WTC11 (cell line): ENCODE measurements around the gene PTPMT1.

ENCODE experiments used
- NR3C1 ChIP-seq: sonication (generic); formaldehyde crosslinking; conservative IDR thresholded peaks from 2 replicates; pipeline ENCODE4 v1.8.1; 2023; ENCODE audit warnings: low read depth, mild to moderate bottlenecking, missing genetic modification reagents
- ZNF121 ChIP-seq: sonication (generic); formaldehyde crosslinking; IDR thresholded peaks from 2 replicates; pipeline ENCODE4 v1.8.0; 2023; ENCODE audit warnings: missing genetic modification reagents
- ZNF138 ChIP-seq: sonication (generic); formaldehyde crosslinking; conservative IDR thresholded peaks from 2 replicates; pipeline ENCODE4 v1.8.1; 2022; ENCODE audit warnings: mild to moderate bottlenecking, moderate library complexity, missing genetic modification reagents
- TF ChIP-seq, protein P1 (sequence below): sonication (generic); formaldehyde crosslinking; IDR thresholded peaks from 2 replicates; pipeline ENCODE4 v1.8.1; 2023; ENCODE audit warnings: mild to moderate bottlenecking, missing genetic modification reagents, moderate library complexity
- TF ChIP-seq, protein P2 (sequence below): fragments of 200-600 bp; IDR thresholded peaks from 2 replicates; pipeline ENCODE4 v1.8.0; 2022; ENCODE audit warnings: antibody characterized with exemption
- TF ChIP-seq, protein P3 (sequence below): sonication (generic); formaldehyde crosslinking; IDR thresholded peaks from 2 replicates; pipeline ENCODE4 v1.8.0; 2022; ENCODE audit warnings: mild to moderate bottlenecking, missing genetic modification reagents

DNA sequence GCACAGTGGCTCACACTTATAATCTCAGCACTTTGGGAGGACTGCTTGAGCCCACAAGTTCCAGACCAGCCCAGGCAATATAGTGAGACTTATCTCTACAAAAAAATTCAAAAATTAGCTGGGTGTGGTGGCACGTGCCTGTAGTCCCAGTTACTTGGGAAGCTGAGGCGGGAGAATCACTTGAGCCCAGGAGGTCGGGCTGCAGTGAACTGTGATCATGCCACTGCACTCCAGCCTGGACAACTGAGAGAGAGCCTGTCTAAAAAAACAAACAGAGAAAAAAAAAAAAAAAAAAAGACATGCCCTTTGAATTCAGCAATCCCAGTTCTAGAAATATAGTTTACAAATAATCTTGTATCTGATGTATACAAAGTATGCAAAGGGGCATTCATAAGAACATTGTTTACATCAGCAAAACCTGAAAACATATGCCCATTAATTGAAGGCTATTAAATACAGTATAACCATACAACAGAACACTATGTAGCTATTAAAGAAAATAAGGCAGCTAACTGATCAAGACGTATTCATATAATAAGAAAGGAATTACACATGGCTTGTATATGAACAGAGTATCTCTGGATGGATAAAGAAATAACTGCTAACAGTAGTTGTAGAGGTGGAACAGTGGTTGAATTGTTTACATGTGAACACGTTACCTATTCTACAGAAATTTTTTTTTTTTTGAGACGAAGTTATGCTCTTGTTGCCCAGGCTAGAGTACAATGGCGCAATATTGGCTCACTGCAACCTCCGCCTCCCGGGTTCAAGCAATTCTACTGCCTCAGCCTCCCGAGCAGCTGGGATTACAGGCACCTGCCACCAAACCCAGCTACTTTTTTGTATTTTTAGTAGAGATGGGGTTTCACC is 48.2 kb upstream of the PTPMT1 start:
- TF ChIP-seq, protein P1, sequence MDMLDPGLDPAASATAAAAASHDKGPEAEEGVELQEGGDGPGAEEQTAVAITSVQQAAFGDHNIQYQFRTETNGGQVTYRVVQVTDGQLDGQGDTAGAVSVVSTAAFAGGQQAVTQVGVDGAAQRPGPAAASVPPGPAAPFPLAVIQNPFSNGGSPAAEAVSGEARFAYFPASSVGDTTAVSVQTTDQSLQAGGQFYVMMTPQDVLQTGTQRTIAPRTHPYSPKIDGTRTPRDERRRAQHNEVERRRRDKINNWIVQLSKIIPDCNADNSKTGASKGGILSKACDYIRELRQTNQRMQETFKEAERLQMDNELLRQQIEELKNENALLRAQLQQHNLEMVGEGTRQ, result no peak
- TF ChIP-seq, protein P2, sequence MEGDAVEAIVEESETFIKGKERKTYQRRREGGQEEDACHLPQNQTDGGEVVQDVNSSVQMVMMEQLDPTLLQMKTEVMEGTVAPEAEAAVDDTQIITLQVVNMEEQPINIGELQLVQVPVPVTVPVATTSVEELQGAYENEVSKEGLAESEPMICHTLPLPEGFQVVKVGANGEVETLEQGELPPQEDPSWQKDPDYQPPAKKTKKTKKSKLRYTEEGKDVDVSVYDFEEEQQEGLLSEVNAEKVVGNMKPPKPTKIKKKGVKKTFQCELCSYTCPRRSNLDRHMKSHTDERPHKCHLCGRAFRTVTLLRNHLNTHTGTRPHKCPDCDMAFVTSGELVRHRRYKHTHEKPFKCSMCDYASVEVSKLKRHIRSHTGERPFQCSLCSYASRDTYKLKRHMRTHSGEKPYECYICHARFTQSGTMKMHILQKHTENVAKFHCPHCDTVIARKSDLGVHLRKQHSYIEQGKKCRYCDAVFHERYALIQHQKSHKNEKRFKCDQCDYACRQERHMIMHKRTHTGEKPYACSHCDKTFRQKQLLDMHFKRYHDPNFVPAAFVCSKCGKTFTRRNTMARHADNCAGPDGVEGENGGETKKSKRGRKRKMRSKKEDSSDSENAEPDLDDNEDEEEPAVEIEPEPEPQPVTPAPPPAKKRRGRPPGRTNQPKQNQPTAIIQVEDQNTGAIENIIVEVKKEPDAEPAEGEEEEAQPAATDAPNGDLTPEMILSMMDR, result no peak
- TF ChIP-seq, protein P3, sequence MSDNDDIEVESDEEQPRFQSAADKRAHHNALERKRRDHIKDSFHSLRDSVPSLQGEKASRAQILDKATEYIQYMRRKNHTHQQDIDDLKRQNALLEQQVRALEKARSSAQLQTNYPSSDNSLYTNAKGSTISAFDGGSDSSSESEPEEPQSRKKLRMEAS (CRISPR knock-in tag), result no peak
- TF ChIP-seq NR3C1 (CRISPR knock-in tag) (no peak), ZNF138 (CRISPR knock-in tag) (no peak), ZNF121 (no peak)
